ENCODE results near the gene PLPP1. TPM values are rescaled to one million over a fixed set of nuclear protein-coding genes. Genes with fewer than 3 reads are reported as not detected.
A peak's percentile ranks its signal among the peaks of the same experiment; 100 is the strongest.

Gene PLPP1
- total RNA-seq, 1 donor from 2014 or later: 79.5 TPM

GRCh38 chr5:55467862-55468551 lies 66.8 kb downstream of the PLPP1 start:
- ATAC-seq: no peak
- DNase-seq (ENCODE audit: low spot score): no peak
- intact Hi-C loops (cut with DNase I): no loop called here

- intact Hi-C loops (cut with DNase I): no loop called here
- ATAC-seq (no peak), DNase-seq (ENCODE audit: low spot score) (no peak)
Measured at GRCh38 chr5:55463613-55464012, 71.2 kb downstream of the PLPP1 start.

GRCh38 chr5:55459572-55459971 lies 75.2 kb downstream of the PLPP1 start:
- intact Hi-C loops (cut with DNase I): no loop called here
- DNase-seq (ENCODE audit: low spot score) (no peak), ATAC-seq (no peak)

GRCh38 chr5:55456216-55456895 lies 78.4 kb downstream of the PLPP1 start:
- ATAC-seq: no peak
- no peak for DNase-seq (ENCODE audit: low spot score)
- intact Hi-C loops (cut with DNase I): no loop called here

- intact Hi-C loops (cut with DNase I): no loop called here
- DNase-seq (ENCODE audit: low spot score) (no peak), ATAC-seq (no peak)
Measured at GRCh38 chr5:55454282-55454681, 80.5 kb downstream of the PLPP1 start.

GRCh38 chr5:55453211-55453610 lies 81.6 kb downstream of the PLPP1 start:
- ATAC-seq (no peak), DNase-seq (ENCODE audit: low spot score) (no peak)
- intact Hi-C loops (cut with DNase I): no loop called here

- intact Hi-C loops (cut with DNase I): no loop called here
- ATAC-seq (no peak), DNase-seq (ENCODE audit: low spot score) (no peak)
Measured at GRCh38 chr5:55451976-55452375, 82.8 kb downstream of the PLPP1 start.

GRCh38 chr5:55450050-55450765 lies 84.6 kb downstream of the PLPP1 start:
- intact Hi-C loops (cut with DNase I): no loop called here
- no peak for ATAC-seq
- no peak for DNase-seq (ENCODE audit: low spot score)

- intact Hi-C loops (cut with DNase I): no loop called here
- ATAC-seq: no peak
- no peak for DNase-seq (ENCODE audit: low spot score)
Measured at GRCh38 chr5:55446640-55447351, 88.0 kb downstream of the PLPP1 start.

GRCh38 chr5:55445791-55446190 lies 89.0 kb downstream of the PLPP1 start:
- DNase-seq (ENCODE audit: low spot score): no peak
- intact Hi-C loops (cut with DNase I): no loop called here
- no peak for ATAC-seq

- no peak for ATAC-seq
- intact Hi-C loops (cut with DNase I): no loop called here
- no peak for DNase-seq (ENCODE audit: low spot score)
Measured at GRCh38 chr5:55441954-55442353, 92.8 kb downstream of the PLPP1 start.

- intact Hi-C loops (cut with DNase I): no loop called here
- ATAC-seq (no peak), DNase-seq (ENCODE audit: low spot score) (no peak)
Measured at GRCh38 chr5:55441107-55441771, 93.5 kb downstream of the PLPP1 start.

- ATAC-seq: peak; percentile 24
- intact Hi-C loops (cut with DNase I): no loop called here
Measured at GRCh38 chr5:55440188-55440646, 94.5 kb downstream of the PLPP1 start.

GRCh38 chr5:55438998-55439397 lies 95.8 kb downstream of the PLPP1 start:
- intact Hi-C loops (cut with DNase I): no loop called here
- DNase-seq (ENCODE audit: low spot score) (no peak), ATAC-seq (peak; percentile 62)

More at GRCh38 chr5:55440188-55440646, 94.5 kb downstream of the PLPP1 start:
- DNase-seq (ENCODE audit: low spot score): no peak

GRCh38 chr5:55437859-55438206 lies 96.9 kb downstream of the PLPP1 start:
- ATAC-seq (peak; percentile 4), DNase-seq (ENCODE audit: low spot score) (no peak)
- intact Hi-C loops (cut with DNase I): no loop called here

GRCh38 chr5:55437452-55437851 lies 97.3 kb downstream of the PLPP1 start:
- intact Hi-C loops (cut with DNase I): no loop called here
- DNase-seq (ENCODE audit: low spot score): no peak
- ATAC-seq: no peak

GRCh38 chr5:55432549-55432948 lies 102.2 kb downstream of the PLPP1 start:
- intact Hi-C loops (cut with DNase I): no loop called here
- no peak for ATAC-seq
- DNase-seq (ENCODE audit: low spot score): no peak

GRCh38 chr5:55429613-55430253 lies 105.0 kb downstream of the PLPP1 start:
- intact Hi-C loops (cut with DNase I): no loop called here
- DNase-seq (ENCODE audit: low spot score): no peak
- ATAC-seq: peak; percentile 37

- no peak for ATAC-seq
- intact Hi-C loops (cut with DNase I): no loop called here
- DNase-seq (ENCODE audit: low spot score): no peak
Measured at GRCh38 chr5:55429221-55429612, 105.5 kb downstream of the PLPP1 start.

Measured in sciatic nerve (tissue), 2 donors.